GM12891 (cell line): ENCODE data around the gene ADAM23. TPM values are rescaled to one million over a fixed set of nuclear protein-coding genes. Genes with fewer than 3 reads are reported as not detected.
"Not testable (repeated sequence)": the region's sequence is repeated elsewhere in the genome, so short reads cannot be mapped to it uniquely, and the experiment has no call there.

ENCODE experiments used
- DNase-seq: peaks from one replicate; pipeline ENCODE4 v3.0.0; 2011; ENCODE audit warnings: low spot score; ENCODE audit not compliant: insufficient read length
- FAIRE-seq: peaks from 2 replicates; lab custom pipeline; 2011; peaks lifted over from hg19 to GRCh38; lab: Jason Lieb, UNC
- PAX5 ChIP-seq: IDR thresholded peaks from 2 replicates; pipeline ENCODE4 v1.6.1; 2011; ENCODE audit warnings: low read length, moderate library complexity, mild to moderate bottlenecking; ENCODE audit not compliant: insufficient read depth, severe bottlenecking
- POLR2A ChIP-seq: IDR thresholded peaks from 2 replicates; pipeline ENCODE4 v1.6.1; 2011; ENCODE audit warnings: low read depth, low read length, control low read depth
- POLR2AphosphoS5 ChIP-seq: IDR thresholded peaks from 2 replicates; pipeline ENCODE4 v1.6.1; 2011; ENCODE audit warnings: low read depth, low read length, control low read depth
- POU2F2 ChIP-seq: IDR thresholded peaks from 2 replicates; pipeline ENCODE4 v1.6.1; 2011; ENCODE audit warnings: low read depth, mild to moderate bottlenecking, control low read depth, low read length, moderate library complexity
- SPI1 ChIP-seq: IDR thresholded peaks from 2 replicates; pipeline ENCODE4 v1.6.1; 2011; ENCODE audit warnings: low read depth, low read length, control low read depth
- TAF1 ChIP-seq: IDR thresholded peaks from 2 replicates; pipeline ENCODE4 v1.6.1; 2011; ENCODE audit warnings: low read depth, low read length, control low read depth
- polyA plus RNA-seq: library from polyadenylated mRNA; unstranded; fragments of >200 nt; gene quantifications from one replicate; pipeline ENCODE4 v1.2.1, GENCODE V29; 2012; ENCODE audit warnings: low read depth, missing spikeins, inconsistent platforms; ENCODE audit not compliant: missing spikeins

The ADAM23 gene
- 4.7 TPM for polyA plus RNA-seq

- DNase-seq (peak; percentile 65), FAIRE-seq (peak; percentile 75)
- TF ChIP-seq TAF1 (no peak), POLR2AphosphoS5 (no peak), POU2F2 (no peak), SPI1 (no peak), PAX5 (no peak), POLR2A (no peak)
These were observed at the start of gene ADAM23 for GRCh38 chr2:206442833-206443734. TSS of gene ADAM23 (plus strand) at chr2:206443532. CDS start at chr2:206443867, 335 bp downstream.

- FAIRE-seq, result no peak
- TF ChIP-seq PAX5 (no peak), POLR2AphosphoS5 (no peak), POLR2A (no peak), TAF1 (no peak), SPI1 (no peak), POU2F2 (no peak)
- no peak for DNase-seq
These were observed 47.1 kb upstream of the ADAM23 start for GRCh38 chr2:206396211-206396610.

- DNase-seq, FAIRE-seq: not testable (repeated sequence)
These were observed 40.3 kb upstream of the ADAM23 start for GRCh38 chr2:206402956-206403569.

- FAIRE-seq (peak; percentile 73), DNase-seq (no peak)
- TF ChIP-seq PAX5 (no peak), POU2F2 (no peak), POLR2AphosphoS5 (no peak), SPI1 (peak; percentile 89), POLR2A (no peak)
These were observed 34.7 kb upstream of the ADAM23 start for GRCh38 chr2:206408323-206409320.

GRCh38 chr2:206410714-206411113 is 32.6 kb upstream of the ADAM23 start:
- TF ChIP-seq POLR2AphosphoS5 (no peak), SPI1 (no peak), PAX5 (no peak), POLR2A (no peak), POU2F2 (no peak), TAF1 (no peak)
- DNase-seq, result no peak
- no peak for FAIRE-seq

GRCh38 chr2:206415618-206416243 is 27.6 kb upstream of the ADAM23 start:
- DNase-seq (no peak), FAIRE-seq (no peak)
- TF ChIP-seq POLR2AphosphoS5 (no peak), SPI1 (no peak), POU2F2 (no peak), TAF1 (no peak), PAX5 (no peak), POLR2A (no peak)

- no peak for TF ChIP-seq POLR2AphosphoS5
- no peak for TF ChIP-seq TAF1
- TF ChIP-seq POLR2A, result no peak
- no peak for TF ChIP-seq SPI1
- TF ChIP-seq POU2F2, result no peak
- TF ChIP-seq PAX5, result no peak
- FAIRE-seq (no peak), DNase-seq (no peak)
These were observed 24.4 kb upstream of the ADAM23 start for GRCh38 chr2:206418968-206419367.

GRCh38 chr2:206420721-206421120 is 22.6 kb upstream of the ADAM23 start:
- DNase-seq, result no peak
- FAIRE-seq, result no peak
- TF ChIP-seq TAF1 (no peak), PAX5 (no peak), POLR2AphosphoS5 (no peak), POLR2A (no peak), SPI1 (no peak), POU2F2 (no peak)

- DNase-seq, result no peak
- no peak for FAIRE-seq
- TF ChIP-seq SPI1, result no peak
- no peak for TF ChIP-seq POLR2A
- TF ChIP-seq POU2F2, result no peak
- TF ChIP-seq TAF1, result no peak
- TF ChIP-seq PAX5, result no peak
- no peak for TF ChIP-seq POLR2AphosphoS5
These were observed 20.8 kb upstream of the ADAM23 start for GRCh38 chr2:206422493-206422892.
